ENCODE data around the gene SCGB3A1. TPM values are rescaled to one million over a fixed set of nuclear protein-coding genes. Genes with fewer than 3 reads are reported as not detected.

Gene SCGB3A1
- total RNA-seq, 1 experiment from 2014 or later = not detected

- no peaks in the 10 kb centered on the region for H3K36me3 Mint-ChIP-seq
- no peaks in the 10 kb centered on the region; the same call in 1 of the 2 replicates for H3K4me1 Mint-ChIP-seq
- H3K27ac Mint-ChIP-seq = no peak overlapping the region
- no peak for TF ChIP-seq CBFB (CRISPR knock-in tag; IDR thresholded peaks at IDR 0.05; ENCODE audit: low read depth)
- TF ChIP-seq ZNF423 (CRISPR knock-in tag; IDR thresholded peaks at IDR 0.05) = no peak
- no peak for TF ChIP-seq NR1H2 (CRISPR knock-in tag; IDR thresholded peaks at IDR 0.05)
- TF ChIP-seq FOXP4 (CRISPR knock-in tag; IDR thresholded peaks at IDR 0.05) = no peak
- no peak for TF ChIP-seq ESRRA (CRISPR knock-in tag; IDR thresholded peaks at IDR 0.05; ENCODE audit: borderline replicate concordance)
- no peak for TF ChIP-seq HMGA2 (CRISPR knock-in tag; IDR thresholded peaks at IDR 0.05)
- no peak for TF ChIP-seq ZNF263 (CRISPR knock-in tag; IDR thresholded peaks at IDR 0.05; ENCODE audit: low read depth)
- TF ChIP-seq NFE2L1 (CRISPR knock-in tag; IDR thresholded peaks at IDR 0.05) = no peak
- no peak for TF ChIP-seq SMAD3 (CRISPR knock-in tag; IDR thresholded peaks at IDR 0.05; ENCODE audit: borderline replicate concordance)
- TF ChIP-seq E2F4 (CRISPR knock-in tag; IDR thresholded peaks at IDR 0.05; ENCODE audit: borderline replicate concordance, low read depth) = no peak
- TF ChIP-seq ZBTB43 (CRISPR knock-in tag; IDR thresholded peaks at IDR 0.05) = no peak
- no peak for TF ChIP-seq ZMAT4 (CRISPR knock-in tag; IDR thresholded peaks at IDR 0.05)
- TF ChIP-seq TEAD4 (CRISPR knock-in tag; IDR thresholded peaks at IDR 0.05) = no peak
- no peak for TF ChIP-seq ZNF121 (CRISPR knock-in tag; IDR thresholded peaks at IDR 0.05)
- no peak for TF ChIP-seq AFF4 (CRISPR knock-in tag; IDR thresholded peaks at IDR 0.05; ENCODE audit: borderline replicate concordance)
- no peak for TF ChIP-seq ZBTB21 (CRISPR knock-in tag; IDR thresholded peaks at IDR 0.05; ENCODE audit: borderline replicate concordance)
- no peak for TF ChIP-seq E2F5 (CRISPR knock-in tag; IDR thresholded peaks at IDR 0.05)
- no peak for TF ChIP-seq MLX (CRISPR knock-in tag; IDR thresholded peaks at IDR 0.05)
- no peak for TF ChIP-seq ELF4 (CRISPR knock-in tag; IDR thresholded peaks at IDR 0.05; ENCODE audit: low read depth)
- no peak for TF ChIP-seq ZNF281 (CRISPR knock-in tag; IDR thresholded peaks at IDR 0.05)
- POLR2A ChIA-PET = interaction anchor here (1.7 kb wide), 1 partner anchor 29 kb away, joined by 6 read pairs; no protein-coding TSS in a partner anchor
- peaks cover 16% of the 10 kb centered on the region for H3K27me3 Mint-ChIP-seq (ENCODE audit: low read depth)
- ATAC-seq = peak; percentile 55; the same call in 1 of the 2 replicates
- no peak for DNase-seq (ENCODE audit: low spot score)
- no peaks in the 10 kb centered on the region for H3K9me3 Mint-ChIP-seq
- H3K4me3 Mint-ChIP-seq = peak overlapping the region; percentile 63
- CTCF ChIA-PET = interaction anchor here (1.0 to 2.5 kb wide), 53 partner anchors 10 to 535 kb away, joined by 3 to 56 read pairs (median 6); partner anchors contain the start of gene FLT4
These were observed 27.2 kb upstream of the SCGB3A1 start for GRCh38 chr5:180618487-180618828.

All from WTC11 (cell line).